Thyroid gland (tissue), 4 donors: ENCODE data around the gene NDUFAF7.
"Not testable (repeated sequence)": the region's sequence is repeated elsewhere in the genome, so short reads cannot be mapped to it uniquely, and the experiment has no call there.

ENCODE experiments used
- CTCF ChIP-seq, 6 experiments: fragments of 200-600 bp in 3 of 6; fragments of 450-650 bp in 3 of 6; sonication (generic) in 3 of 6; IDR thresholded peaks; one replicate each; pipeline ENCODE4 v1.5.1; 2016 to 2019; ENCODE audit warnings: antibody characterized with exemption in 6 of 6, mild to moderate bottlenecking in 2 of 6, inconsistent platforms in 1 of 6, moderate library complexity in 1 of 6
- POLR2A ChIP-seq, 2 donors: fragments of 450-650 bp; IDR thresholded peaks; one replicate each; pipeline ENCODE4 v1.6.1; 2017; ENCODE audit warnings: antibody characterized with exemption in 2 of 2, mild to moderate bottlenecking in 2 of 2, moderate library complexity in 1 of 2

GRCh38 chr2:37206760-37207159 lies 24.7 kb upstream of the NDUFAF7 start:
- not testable (repeated sequence) for TF ChIP-seq CTCF, POLR2A (IDR thresholded peaks at IDR 0.05)
